HFF-Myc (cell line): Measurements from ENCODE around the gene UROC1.

Source experiments
- DNase-seq: peaks from one replicate; pipeline ENCODE4 v3.0.0-alpha.2; 2011; ENCODE audit warnings: low read depth; ENCODE audit errors: extremely low read depth
- H3K4me3 ChIP-seq: replicated peaks from 2 replicates; pipeline ENCODE4 v1.5.1; 2011; ENCODE audit warnings: low read depth, mild to moderate bottlenecking, control low read depth, low read length
- TF ChIP-seq, protein P1 (sequence below): IDR thresholded peaks from 2 replicates; pipeline ENCODE4 v1.5.1; 2012; ENCODE audit warnings: mild to moderate bottlenecking, low read depth, low read length, control low read depth; ENCODE audit errors: missing control alignments

Gene UROC1

DNA sequence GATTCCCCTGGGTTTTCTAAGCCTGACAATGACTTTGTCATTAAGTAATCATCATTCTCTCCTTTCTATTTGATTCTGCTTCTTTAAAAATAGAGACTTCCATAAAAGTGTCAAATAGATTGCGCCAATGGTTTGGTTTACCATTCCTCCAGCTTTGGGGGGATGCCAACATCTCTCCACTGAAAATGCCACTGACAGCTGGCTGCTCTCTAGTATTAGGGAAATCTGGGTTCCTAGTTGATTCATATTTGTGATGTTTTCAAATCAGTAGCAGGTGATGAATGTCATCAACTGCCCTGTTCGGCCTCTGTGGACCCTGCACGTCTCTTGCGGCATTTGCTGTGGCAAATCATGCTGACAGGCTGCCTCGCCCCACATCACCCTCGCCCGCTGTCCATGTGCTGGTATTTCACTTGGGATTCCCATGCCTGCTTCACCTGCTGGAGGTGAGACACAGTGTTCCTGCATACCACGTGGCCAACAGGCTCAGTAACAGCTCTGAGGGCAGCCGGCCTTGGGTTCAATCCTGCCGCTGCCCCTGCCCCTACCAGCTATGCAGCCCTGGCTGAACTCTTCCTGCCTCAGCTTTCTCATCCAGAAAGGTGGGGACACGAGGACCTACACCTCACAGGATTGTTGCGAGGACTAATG lies 70.0 kb downstream of the UROC1 start:
- H3K4me3 ChIP-seq = no peak overlapping the region
- TF ChIP-seq, protein P1, sequence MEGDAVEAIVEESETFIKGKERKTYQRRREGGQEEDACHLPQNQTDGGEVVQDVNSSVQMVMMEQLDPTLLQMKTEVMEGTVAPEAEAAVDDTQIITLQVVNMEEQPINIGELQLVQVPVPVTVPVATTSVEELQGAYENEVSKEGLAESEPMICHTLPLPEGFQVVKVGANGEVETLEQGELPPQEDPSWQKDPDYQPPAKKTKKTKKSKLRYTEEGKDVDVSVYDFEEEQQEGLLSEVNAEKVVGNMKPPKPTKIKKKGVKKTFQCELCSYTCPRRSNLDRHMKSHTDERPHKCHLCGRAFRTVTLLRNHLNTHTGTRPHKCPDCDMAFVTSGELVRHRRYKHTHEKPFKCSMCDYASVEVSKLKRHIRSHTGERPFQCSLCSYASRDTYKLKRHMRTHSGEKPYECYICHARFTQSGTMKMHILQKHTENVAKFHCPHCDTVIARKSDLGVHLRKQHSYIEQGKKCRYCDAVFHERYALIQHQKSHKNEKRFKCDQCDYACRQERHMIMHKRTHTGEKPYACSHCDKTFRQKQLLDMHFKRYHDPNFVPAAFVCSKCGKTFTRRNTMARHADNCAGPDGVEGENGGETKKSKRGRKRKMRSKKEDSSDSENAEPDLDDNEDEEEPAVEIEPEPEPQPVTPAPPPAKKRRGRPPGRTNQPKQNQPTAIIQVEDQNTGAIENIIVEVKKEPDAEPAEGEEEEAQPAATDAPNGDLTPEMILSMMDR = no peak
- DNase-seq = no peak

DNA sequence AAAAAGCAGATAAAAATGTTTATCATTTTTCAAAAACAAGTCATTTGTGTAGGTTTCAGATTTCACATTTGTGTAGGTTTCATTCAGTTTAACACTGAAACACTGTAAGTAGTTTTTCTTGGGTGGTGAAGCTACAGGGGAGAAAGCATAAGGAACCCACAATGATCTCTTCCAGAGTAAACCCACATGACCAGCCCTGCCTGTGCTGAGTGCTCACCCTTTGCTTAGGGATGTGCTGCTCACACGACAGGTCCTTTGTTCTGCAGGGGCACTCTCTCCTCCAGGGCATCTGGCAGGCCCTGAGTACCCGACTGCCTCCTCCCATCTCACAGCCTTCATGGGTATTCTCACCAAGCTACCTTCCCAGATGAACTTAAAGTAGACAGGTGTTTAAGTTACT lies 70.8 kb downstream of the UROC1 start:
- TF ChIP-seq, protein P1 = no peak
- no peak for DNase-seq
- no peak overlapping the region for H3K4me3 ChIP-seq

DNA sequence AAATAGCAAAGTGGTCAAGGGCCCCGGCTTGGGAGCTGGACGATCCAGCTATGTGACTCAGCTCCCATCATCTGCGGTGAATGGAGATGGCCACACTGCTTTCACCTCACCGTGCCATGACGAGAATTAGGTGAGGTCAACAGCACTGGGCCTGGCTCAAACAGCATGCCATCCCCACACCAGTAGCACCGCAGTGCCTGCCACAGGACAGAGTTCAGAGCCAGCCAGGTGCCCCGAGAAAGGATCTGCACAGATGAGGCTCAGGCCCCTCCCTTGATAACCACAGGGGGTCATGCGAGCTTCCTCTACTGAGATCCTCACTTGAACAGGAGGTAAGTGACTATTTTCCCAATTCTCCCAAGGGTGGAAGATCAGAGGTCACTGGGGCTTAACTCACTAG lies 71.3 kb downstream of the UROC1 start:
- H3K4me3 ChIP-seq = no peak overlapping the region
- DNase-seq = no peak
- TF ChIP-seq, protein P1 = no peak

DNA sequence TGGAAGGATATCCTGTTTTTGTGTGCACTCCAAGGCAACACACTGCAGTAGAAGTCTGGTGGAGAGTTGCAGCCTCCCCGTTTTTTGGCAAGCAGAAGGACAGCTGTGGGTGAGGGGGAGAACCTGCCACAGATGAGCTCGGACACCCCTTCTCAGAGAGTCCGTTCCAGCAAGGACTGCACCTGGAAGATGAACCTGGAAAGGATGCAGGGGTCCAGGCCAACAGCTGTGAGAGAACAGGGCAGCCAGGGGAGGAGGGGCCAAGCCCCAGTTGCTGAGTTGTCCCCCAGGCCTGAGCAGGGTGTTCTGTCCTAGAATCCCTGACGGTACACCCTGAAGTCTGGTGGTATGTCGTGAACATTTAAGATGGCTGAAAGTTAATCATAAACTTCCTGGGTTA lies 72.1 kb downstream of the UROC1 start:
- TF ChIP-seq, protein P1 = no peak
- H3K4me3 ChIP-seq = no peak overlapping the region
- DNase-seq = no peak

GRCh38 chr3:126442856-126443242 lies 74.7 kb downstream of the UROC1 start:
- no peak for DNase-seq
- TF ChIP-seq, protein P1 = no peak
- no peak overlapping the region for H3K4me3 ChIP-seq

GRCh38 chr3:126442094-126442855 lies 75.3 kb downstream of the UROC1 start:
- no peak overlapping the region for H3K4me3 ChIP-seq
- TF ChIP-seq, protein P1 = no peak
- no peak for DNase-seq
